Suprapubic skin (tissue), 4 donors: ENCODE measurements around the gene SYNGR3. TPM values are rescaled to one million over a fixed set of nuclear protein-coding genes. Genes with fewer than 3 reads are reported as not detected.

ENCODE experiments used
- DNase-seq, 2 donors: peaks; one replicate each; pipeline ENCODE4 v3.0.0-alpha.2; 2019; ENCODE audit warnings: low spot score in 2 of 2
- H3K27ac ChIP-seq: fragments of 200-600 bp; sonication (generic); one replicate; pipeline ENCODE4 v1.5.1; 2019
- H3K27me3 ChIP-seq: fragments of 200-600 bp; sonication (generic); one replicate; pipeline ENCODE4 v1.5.1; 2019
- H3K36me3 ChIP-seq: fragments of 200-600 bp; sonication (generic); one replicate; pipeline ENCODE4 v1.5.1; 2019
- H3K4me1 ChIP-seq: fragments of 200-600 bp; sonication (generic); one replicate; pipeline ENCODE4 v1.5.1; 2019
- H3K4me3 ChIP-seq: fragments of 200-600 bp; sonication (generic); one replicate; pipeline ENCODE4 v1.5.1; 2019; ENCODE audit warnings: mild to moderate bottlenecking
- H3K9me3 ChIP-seq: fragments of 200-600 bp; sonication (generic); one replicate; pipeline ENCODE4 v1.5.1; 2019
- EP300 ChIP-seq: sonication (generic); formaldehyde crosslinking; IDR thresholded peaks from one replicate; pipeline ENCODE4 v1.6.1; 2017; ENCODE audit warnings: antibody characterized with exemption
- POLR2A ChIP-seq, 2 donors: fragments of 450-650 bp; IDR thresholded peaks; one replicate each; pipeline ENCODE4 v1.6.1; 2017; ENCODE audit warnings: antibody characterized with exemption in 2 of 2, mild to moderate bottlenecking in 2 of 2, moderate library complexity in 2 of 2
- POLR2AphosphoS5 ChIP-seq, 3 donors: sonication (generic); formaldehyde crosslinking; IDR thresholded peaks; one replicate each; pipeline ENCODE4 v1.6.1; 2017; ENCODE audit warnings: antibody characterized with exemption in 3 of 3
- WGBS: methylation state at CpG from one replicate; pipeline ENCODE4 v1.1.5; 2018; 5-methylcytosine and 5-hydroxymethylcytosine counted together
- total RNA-seq, 4 donors: library from RNA; depleted of rRNA; stranded (reverse); fragments of >200 nt; gene quantifications; one replicate each; pipeline ENCODE4 v1.1.0, GENCODE V29; 2016
- TF ChIP-seq, protein P1 (sequence below), 2 donors: fragments of 200-600 bp in 1 of 2; fragments of 450-650 bp in 1 of 2; sonication (generic) in 1 of 2; IDR thresholded peaks; one replicate each; pipeline ENCODE4 v1.5.1; 2016 to 2019; ENCODE audit warnings: antibody characterized with exemption in 2 of 2, mild to moderate bottlenecking in 1 of 2, moderate library complexity in 1 of 2

SYNGR3 gene
- total RNA-seq, 4 donors from 2014 or later, result 0.42 to 1.7 (median 0.60) TPM; not detected in 1

DNA sequence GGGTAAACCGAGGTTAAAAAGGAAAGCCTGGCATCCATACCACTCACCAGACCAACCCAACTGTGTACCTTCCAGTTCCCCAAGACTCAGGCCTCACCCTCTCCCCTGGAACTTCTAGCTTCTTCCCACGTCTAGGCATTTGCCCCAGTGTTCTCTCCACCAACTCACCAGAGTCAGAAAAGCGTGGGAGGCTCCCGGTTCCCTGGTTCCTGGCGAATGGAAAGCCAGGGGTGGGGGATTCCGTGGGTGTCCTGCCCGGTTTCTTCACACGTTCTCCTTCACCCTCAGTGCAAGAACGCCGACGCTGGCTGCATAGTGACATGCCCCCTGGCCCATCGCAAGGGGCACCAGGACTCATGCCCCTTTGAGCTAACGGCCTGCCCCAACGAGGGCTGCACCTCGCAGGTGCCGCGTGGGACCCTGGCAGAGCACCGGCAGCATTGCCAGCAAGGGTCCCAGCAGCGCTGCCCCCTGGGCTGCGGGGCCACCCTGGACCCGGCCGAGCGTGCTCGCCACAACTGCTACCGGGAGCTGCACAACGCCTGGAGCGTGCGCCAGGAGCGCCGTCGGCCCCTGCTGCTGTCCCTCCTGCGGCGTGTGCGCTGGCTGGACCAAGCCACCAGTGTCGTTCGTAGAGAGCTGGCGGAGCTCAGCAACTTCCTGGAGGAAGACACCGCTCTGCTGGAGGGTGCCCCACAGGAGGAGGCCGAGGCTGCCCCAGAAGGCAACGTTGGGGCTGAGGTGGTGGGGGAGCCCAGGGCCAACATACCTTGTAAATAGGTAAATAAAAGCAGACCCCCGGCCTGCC is 21.4 kb upstream of the SYNGR3 start:
- H3K36me3 ChIP-seq, result peaks cover under 1% of the 10 kb centered on the region
- no peaks in the 10 kb centered on the region for H3K9me3 ChIP-seq
- no peak for DNase-seq
- peaks cover 40% of the 10 kb centered on the region for H3K4me1 ChIP-seq
- H3K4me3 ChIP-seq, result no peak overlapping the region
- no peaks in the 10 kb centered on the region for H3K27me3 ChIP-seq
- 87% methylated on average over 12 of the region's 41 CpGs for WGBS
- H3K27ac ChIP-seq, result no peak overlapping the region
- no peak for TF ChIP-seq POLR2A (IDR thresholded peaks at IDR 0.05)
- no peak for TF ChIP-seq POLR2AphosphoS5 (IDR thresholded peaks at IDR 0.05)
- no peak for TF ChIP-seq EP300
- TF ChIP-seq, protein P1, sequence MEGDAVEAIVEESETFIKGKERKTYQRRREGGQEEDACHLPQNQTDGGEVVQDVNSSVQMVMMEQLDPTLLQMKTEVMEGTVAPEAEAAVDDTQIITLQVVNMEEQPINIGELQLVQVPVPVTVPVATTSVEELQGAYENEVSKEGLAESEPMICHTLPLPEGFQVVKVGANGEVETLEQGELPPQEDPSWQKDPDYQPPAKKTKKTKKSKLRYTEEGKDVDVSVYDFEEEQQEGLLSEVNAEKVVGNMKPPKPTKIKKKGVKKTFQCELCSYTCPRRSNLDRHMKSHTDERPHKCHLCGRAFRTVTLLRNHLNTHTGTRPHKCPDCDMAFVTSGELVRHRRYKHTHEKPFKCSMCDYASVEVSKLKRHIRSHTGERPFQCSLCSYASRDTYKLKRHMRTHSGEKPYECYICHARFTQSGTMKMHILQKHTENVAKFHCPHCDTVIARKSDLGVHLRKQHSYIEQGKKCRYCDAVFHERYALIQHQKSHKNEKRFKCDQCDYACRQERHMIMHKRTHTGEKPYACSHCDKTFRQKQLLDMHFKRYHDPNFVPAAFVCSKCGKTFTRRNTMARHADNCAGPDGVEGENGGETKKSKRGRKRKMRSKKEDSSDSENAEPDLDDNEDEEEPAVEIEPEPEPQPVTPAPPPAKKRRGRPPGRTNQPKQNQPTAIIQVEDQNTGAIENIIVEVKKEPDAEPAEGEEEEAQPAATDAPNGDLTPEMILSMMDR (IDR thresholded peaks at IDR 0.05), result no peak

DNA sequence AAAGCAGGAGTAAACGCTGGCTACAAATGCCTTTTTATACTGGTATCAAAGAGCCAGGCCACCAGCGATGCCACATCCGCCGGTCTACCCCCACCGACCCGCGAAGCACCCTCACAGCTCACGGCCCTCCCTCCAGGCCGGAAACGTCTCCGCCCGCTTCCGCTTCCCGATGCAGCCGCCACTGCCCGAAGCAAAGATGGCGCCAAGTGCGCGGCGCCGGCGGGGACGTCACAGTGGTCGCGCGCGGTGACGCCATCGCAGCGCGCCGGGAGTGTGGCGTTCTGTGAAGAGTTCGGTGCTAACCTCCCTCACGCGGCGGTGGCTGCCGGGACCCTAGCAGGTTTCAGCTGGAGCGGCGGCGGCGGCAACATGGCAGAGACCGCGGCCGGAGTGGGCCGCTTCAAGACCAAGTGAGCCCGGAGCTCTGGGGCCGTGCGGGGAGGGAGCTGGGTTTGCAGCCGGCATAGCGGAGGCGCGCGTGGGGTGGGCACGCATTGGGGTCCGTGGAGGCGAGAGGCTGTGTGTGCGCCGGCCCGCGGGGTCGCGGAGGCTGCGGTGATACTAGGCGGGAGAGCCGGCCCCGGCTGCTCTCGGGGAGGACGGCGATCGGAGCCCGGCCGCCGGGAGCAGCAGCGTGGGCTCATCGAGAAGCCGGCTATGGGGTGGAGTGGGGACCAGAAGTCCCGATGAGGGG is 17.8 kb upstream of the SYNGR3 start, which contains the start of gene TBL3:
TSS of gene TBL3 (plus strand) at position 258 of the 694 bp plus-strand sequence. CDS start at position 370, 112 bp downstream.
- H3K27me3 ChIP-seq, result no peaks in the 10 kb centered on the region
- H3K4me3 ChIP-seq, result peak within 1 kb of the TSS; percentile 85
- TF ChIP-seq POLR2AphosphoS5 (IDR thresholded peaks at IDR 0.05) (peak; percentile 97 to 100 (median 99)), EP300 (no peak), POLR2A (IDR thresholded peaks at IDR 0.05) (peak; percentile 72 to 78)
- H3K27ac ChIP-seq, result peak within 1 kb of the TSS; percentile 93
- H3K9me3 ChIP-seq, result no peaks in the 10 kb centered on the region
- peaks cover 31% of the 10 kb centered on the region for H3K36me3 ChIP-seq
- WGBS, result 0% methylated on average over 8 of the region's 78 CpGs
- peak; percentile 97 to 98 for DNase-seq
- H3K4me1 ChIP-seq, result peaks cover 28% of the 10 kb centered on the region

DNA sequence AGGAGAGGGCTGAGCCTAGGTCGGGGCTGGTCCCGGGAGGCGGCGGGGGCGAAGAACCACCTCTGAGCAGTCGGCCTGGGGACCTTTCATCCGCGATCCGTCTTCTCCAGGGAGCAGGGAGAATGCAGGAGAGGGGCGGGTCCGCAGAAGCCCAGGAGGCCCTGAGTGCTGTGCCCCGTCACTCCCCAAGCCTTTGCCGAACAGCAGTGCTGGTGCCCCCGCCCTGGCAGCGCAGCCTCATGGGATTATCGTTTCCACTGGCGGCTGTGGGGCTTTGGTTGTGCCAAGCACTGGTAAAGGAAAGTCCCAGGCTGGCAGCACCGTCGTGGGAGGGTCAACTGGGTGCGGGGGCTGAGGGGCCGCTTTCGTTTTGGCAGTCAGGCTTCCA is 17.3 kb upstream of the SYNGR3 start:
- Histone ChIP-seq H3K4me3 (peak overlapping the region; percentile 85), H3K4me1 (peaks cover 28% of the 10 kb centered on the region), H3K27ac (peak overlapping the region; percentile 93), H3K9me3 (no peaks in the 10 kb centered on the region), H3K27me3 (peaks cover 4% of the 10 kb centered on the region), H3K36me3 (peaks cover 36% of the 10 kb centered on the region)
- 2% methylated on average over 5 of the region's 22 CpGs for WGBS
- TF ChIP-seq, protein P1 (IDR thresholded peaks at IDR 0.05), result no peak
- TF ChIP-seq EP300, result no peak
- no peak for TF ChIP-seq POLR2AphosphoS5 (IDR thresholded peaks at IDR 0.05)
- no peak for TF ChIP-seq POLR2A (IDR thresholded peaks at IDR 0.05)
- peak in 1 of 2 donors; percentile 74 for DNase-seq

DNA sequence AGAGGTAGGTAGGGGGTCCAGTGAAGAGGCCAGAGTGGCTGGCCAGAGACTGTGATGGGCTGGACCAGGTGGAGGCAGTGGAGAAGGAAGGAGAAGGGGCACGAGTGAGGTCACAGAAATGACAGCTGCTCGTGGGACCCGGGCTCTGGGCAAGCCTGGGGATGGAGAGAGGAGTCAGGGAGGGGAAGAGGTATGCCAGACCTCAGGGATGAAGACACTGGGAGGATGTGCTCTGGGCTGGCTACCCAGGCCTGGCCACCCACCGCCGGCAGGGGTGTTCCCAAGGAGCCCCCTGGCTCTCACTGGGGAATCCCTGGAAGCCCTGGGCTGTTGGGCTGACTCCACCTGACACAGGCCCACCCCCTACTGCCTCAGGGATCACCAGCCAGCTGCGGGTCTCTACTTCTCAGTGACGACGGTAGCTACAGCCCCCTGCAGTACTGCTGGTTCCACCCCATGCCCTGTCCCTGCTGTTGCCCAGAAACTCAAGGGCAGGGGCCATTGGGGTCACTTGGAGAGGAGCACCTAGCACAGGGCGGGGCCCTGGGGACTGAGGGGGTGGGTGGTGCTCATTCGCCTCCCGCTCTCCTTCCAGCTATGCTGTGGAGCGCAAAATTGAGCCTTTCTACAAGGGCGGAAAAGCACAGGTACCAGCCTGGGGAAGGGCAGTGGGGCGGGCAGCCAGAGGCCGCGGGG is 16.2 kb upstream of the SYNGR3 start:
- no peak for DNase-seq
- H3K9me3 ChIP-seq, result no peaks in the 10 kb centered on the region
- H3K36me3 ChIP-seq, result peaks cover 46% of the 10 kb centered on the region
- H3K27me3 ChIP-seq, result peaks cover 12% of the 10 kb centered on the region
- H3K4me3 ChIP-seq, result no peak overlapping the region
- WGBS, result 87% methylated on average over 16 of the region's 16 CpGs
- H3K27ac ChIP-seq, result no peak overlapping the region
- peaks cover 33% of the 10 kb centered on the region for H3K4me1 ChIP-seq
- TF ChIP-seq EP300 (no peak), POLR2AphosphoS5 (IDR thresholded peaks at IDR 0.05) (no peak)
- TF ChIP-seq, protein P1 (IDR thresholded peaks at IDR 0.05), result no peak

DNA sequence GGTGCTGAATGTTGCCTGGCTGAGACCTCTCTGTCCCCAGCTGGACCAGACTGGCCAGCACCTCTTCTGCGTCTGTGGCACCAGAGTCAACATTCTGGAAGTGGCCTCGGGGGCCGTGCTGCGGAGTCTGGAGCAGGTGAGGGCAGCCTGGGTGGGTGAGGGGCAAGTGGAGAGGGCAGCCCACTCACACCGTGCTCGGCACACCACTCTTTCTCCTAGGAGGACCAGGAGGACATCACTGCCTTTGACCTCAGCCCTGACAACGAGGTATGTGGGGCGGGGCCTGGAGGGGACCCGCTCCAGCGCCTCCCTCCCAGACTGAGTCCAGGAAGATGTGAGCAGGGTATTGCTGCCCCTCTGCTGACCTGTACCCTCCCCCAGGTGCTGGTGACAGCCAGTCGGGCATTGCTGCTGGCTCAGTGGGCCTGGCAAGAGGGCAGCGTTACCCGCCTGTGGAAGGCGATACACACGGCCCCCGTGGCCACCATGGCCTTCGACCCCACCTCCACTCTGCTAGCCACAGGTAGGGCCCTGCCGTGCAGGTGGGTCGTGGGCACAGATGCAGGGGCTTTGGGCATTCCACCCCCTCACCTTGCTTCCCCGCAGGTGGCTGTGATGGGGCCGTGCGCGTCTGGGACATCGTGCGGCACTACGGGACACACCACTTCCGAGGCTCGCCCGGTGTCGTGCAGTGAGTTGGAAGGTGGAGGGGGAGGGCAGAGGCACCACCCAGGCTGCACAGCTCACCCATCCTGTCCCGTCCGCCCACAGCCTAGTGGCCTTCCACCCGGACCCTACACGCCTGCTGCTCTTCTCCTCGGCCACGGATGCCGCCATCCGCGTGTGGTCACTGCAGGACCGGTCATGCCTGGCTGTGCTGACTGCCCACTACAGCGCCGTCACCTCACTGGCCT is 15.4 kb upstream of the SYNGR3 start:
- H3K4me1 ChIP-seq, result peaks cover 40% of the 10 kb centered on the region
- WGBS, result 97% methylated on average over 28 of the region's 42 CpGs
- no peak for DNase-seq
- peaks cover 20% of the 10 kb centered on the region for H3K27me3 ChIP-seq
- H3K27ac ChIP-seq, result no peak overlapping the region
- no peak overlapping the region for H3K4me3 ChIP-seq
- TF ChIP-seq EP300 (no peak), POLR2AphosphoS5 (IDR thresholded peaks at IDR 0.05) (no peak), POLR2A (IDR thresholded peaks at IDR 0.05) (no peak)
- TF ChIP-seq, protein P1 (IDR thresholded peaks at IDR 0.05), result no peak
- no peaks in the 10 kb centered on the region for H3K9me3 ChIP-seq
- H3K36me3 ChIP-seq, result peaks cover 46% of the 10 kb centered on the region
